Upper lobe of left lung (tissue), 4 donors: ENCODE measurements around the gene ALOX12.
"Not testable (repeated sequence)": the region's sequence is repeated elsewhere in the genome, so short reads cannot be mapped to it uniquely, and the experiment has no call there.

Experiments used
- CTCF ChIP-seq, 6 experiments: fragments of 450-650 bp in 4 of 6; fragments of 200-600 bp in 2 of 6; sonication (generic) in 2 of 6; IDR thresholded peaks; one replicate each; pipeline ENCODE4 v1.5.1; 2016 to 2019; ENCODE audit warnings: antibody characterized with exemption in 6 of 6
- POLR2A ChIP-seq, 4 donors: fragments of 450-650 bp; IDR thresholded peaks; one replicate each; pipeline ENCODE4 v1.5.1; 2016 to 2017; ENCODE audit warnings: antibody characterized with exemption in 4 of 4, mild to moderate bottlenecking in 2 of 4

GRCh38 chr17:6950938-6951337, 44.9 kb upstream of the ALOX12 start:
- not testable (repeated sequence) for TF ChIP-seq CTCF, POLR2A (IDR thresholded peaks at IDR 0.05)
